Mucosa of gallbladder (tissue), 1 donor: ENCODE data around the gene HOTAIR. TPM values are rescaled to one million over a fixed set of nuclear protein-coding genes. Genes with fewer than 3 reads are reported as not detected.

Experiments
- DNase-seq: peaks from one replicate; pipeline ENCODE4 v3.0.0-alpha.2; 2020; ENCODE audit warnings: low spot score
- total RNA-seq: library from RNA; stranded (reverse); gene quantifications from one replicate; pipeline ENCODE4 v1.2.1, GENCODE V29; 2021
- donor health status: DM: no; HTN: no; CAD: no.

Gene HOTAIR
- total RNA-seq, 1 donor from 2014 or later: not detected

DNA sequence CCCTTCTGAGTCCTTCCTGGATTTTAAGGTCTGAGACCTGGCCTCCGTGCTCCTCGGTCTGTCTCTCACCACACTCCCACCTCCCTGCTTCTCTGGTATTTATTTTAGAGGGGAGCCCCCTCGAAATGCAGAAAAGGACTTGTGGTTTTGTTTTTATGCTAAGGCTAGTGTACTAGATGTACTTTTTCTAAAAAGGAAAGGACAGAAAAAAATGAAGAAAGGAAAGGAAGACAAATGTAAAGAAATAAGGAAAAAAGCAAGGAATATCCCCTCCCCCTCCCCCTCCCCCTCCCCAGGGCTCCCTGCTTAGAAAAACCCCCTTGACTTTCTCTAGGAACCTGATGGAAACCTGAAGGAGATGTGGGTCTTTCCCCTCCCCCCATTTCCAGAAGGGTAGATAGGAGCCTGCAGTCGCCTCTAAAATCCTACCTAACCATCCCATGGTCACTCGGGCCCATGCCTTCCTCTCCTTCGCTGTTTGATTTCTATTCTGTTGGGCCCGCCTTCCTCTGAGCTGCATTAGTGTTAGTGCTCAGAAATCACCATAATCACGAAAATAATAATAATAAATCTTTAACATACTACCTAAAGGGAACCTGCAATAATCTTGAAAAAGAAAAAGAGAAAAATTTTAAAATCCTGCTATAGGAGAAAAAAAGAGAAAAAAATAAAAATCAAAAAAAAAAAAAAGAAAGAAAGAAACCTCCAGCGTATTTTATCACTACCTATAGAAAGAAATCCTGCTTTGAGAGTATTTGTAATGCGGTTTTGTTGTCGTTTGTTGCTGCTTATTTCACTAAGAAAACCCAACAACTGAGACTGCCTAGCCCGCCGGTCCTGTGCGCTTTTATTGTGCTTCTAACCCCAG lies 37.1 kb upstream of the HOTAIR start:
- DNase-seq: no peak

DNA sequence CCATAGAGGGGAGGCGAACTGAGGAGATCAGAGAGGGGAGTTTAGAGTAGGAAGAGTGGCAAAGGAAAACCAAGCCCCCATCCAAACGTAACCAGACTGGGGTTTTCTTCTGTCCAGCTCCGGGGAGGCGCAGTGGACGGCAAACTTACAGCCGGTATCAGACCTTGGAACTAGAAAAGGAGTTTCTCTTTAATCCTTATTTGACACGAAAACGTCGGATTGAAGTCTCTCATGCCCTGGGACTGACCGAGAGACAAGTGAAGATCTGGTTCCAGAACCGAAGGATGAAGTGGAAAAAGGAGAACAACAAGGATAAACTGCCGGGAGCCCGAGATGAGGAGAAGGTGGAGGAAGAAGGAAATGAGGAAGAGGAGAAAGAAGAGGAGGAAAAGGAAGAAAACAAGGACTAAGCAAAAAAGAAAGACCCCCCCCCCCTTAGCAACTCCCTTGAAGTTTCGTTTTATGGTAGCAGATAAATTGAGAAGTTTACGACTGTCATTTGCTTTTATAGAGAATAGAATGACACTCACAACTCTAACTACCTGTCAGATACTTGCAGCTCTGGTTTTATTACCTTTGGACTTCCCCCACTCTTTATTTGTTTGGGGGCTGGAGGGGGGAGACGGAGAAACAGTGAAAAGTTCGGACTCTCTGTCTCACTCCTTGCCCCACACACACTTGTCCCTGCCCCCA lies 36.4 kb upstream of the HOTAIR start:
- DNase-seq: no peak

DNA sequence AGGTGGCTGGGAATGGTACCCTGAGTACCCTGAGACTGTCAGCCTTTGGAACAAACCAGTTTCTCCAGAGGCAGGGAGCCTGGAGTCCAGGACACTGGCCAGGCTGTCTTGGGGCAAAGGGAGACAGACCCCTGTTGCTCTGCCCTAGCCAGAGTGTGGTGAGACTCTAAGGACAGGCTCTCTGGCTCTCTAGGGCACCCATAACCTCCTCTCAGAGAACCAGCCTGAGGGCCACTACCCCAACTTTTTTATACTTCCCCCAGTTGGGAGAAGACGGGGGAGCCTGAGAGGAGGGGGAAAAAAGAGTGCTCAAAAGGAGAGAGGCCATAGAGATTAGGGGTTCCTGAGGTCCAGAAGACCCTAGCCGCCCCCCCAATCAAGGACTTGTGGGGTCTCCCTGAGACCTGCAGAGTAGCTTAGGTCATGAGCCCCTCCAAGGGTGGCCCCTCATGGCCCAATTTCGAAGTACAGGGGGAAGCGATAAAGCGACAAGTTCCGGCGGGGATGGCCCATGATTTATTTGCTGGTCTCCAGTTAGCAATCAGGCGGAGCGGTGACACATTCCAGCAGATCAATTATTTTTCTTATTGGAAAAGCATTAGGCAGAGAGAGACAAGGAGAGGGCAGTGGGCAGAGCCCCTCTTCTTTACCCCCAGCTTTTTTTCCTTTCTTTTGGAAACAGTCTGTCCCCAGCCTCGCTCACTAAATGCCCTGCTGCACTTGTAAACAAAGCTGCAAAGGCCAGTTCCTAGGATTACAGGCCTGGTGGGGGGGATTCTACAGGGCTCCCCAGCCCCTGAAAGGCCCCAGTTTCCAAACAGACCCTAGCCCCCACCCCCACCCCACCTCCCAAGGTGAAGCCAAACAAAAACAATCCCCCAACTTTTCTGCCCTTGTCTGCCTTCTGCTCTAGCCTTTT lies 35.6 kb upstream of the HOTAIR start:
- DNase-seq: no peak

- no peak for DNase-seq
These were observed 34.7 kb upstream of the HOTAIR start for GRCh38 chr12:54009171-54010052.

- no peak for DNase-seq
These were observed 33.5 kb upstream of the HOTAIR start for GRCh38 chr12:54008260-54008552.

GRCh38 chr12:54007538-54008259 lies 32.9 kb upstream of the HOTAIR start:
- DNase-seq: no peak

DNA sequence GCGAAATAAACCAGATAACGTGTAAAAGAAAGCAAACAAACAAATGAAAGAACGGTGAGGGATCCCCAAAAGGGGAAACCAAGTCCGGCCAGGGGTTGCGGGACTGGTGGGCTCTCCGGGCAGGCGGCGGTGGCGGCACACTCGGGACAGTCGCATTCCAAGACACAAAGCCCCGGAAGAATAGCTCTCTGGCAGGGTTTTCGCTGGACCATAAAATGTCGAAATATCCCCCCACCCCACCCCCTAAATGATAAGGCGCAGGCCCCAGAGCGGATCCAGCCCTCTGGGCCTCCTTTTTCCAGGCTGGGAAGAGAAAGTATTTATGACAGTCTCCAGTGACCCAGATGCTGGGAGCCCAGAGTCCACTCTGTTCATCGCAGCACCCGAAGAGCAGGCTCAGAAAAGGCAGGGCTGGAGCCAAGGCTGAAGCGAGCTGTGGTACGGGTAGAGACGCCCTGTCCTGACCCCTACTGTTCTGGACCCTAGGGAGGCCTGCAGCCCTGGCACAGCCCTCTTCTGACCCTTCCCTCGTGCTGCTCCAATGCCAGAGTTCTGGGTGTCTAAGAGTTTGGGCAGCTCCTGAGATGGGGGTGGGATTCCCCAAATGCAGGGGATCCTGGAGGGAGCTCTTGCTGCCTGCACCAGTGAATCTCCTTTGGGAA lies 31.9 kb upstream of the HOTAIR start:
- DNase-seq: no peak

GRCh38 chr12:54005853-54006558 lies 31.3 kb upstream of the HOTAIR start:
- DNase-seq: peak; percentile 87

DNA sequence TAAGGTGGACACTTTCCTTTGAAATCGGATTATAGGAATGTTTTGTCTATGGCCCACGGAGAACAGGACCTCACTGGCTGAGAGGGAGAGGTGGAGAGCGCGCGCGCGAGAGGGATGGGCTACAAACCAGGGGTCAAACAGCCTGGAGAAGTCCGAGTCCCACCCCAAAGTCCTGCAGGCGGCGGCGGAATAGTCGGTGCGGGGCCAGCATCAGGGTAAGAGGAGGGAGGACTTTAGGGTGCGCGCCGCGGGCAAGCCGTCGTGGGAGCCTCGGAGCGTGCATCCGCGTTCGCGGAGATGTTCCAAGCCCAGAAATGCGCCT lies 30.7 kb upstream of the HOTAIR start:
- no peak for DNase-seq

GRCh38 chr12:54004841-54005530 lies 30.2 kb upstream of the HOTAIR start:
- no peak for DNase-seq

DNA sequence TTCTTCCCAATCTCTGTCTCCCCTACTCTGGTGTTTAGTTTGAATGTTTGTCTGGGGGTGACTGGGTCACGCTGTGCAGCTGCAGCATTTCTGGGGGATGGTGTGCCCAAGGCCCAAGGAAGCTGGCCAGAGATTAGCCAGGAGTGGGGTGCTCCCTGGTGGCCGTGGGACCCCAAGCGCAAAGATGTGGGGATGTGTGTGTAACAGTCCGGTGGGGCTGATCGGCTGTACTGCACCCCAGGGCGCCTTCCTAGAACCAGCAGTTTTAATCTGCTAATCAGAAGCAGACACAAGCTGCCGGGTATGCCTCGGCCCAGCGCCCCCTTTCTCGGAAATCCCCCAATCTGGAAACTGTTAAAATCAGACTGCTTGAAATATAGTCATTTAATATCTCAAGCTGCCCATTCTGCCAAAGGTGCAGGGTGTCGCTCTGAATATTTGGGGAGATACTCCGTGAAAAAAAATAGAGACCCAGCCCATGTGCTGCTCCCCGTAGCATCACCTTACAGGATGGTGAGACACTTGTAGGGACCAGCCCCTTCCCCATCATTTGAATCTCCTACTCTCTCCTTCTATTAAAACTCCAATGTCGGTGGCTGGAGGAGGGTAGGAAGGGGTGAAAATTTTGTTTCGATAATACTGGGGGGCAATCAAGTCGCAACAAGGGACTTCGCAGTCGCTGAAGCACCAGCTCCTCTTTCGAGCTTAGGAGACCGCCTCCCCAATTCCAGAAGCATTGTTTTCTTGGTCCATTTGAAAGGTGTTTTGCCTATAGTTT lies 29.5 kb upstream of the HOTAIR start:
- no peak for DNase-seq

GRCh38 chr12:54003625-54004024 lies 28.9 kb upstream of the HOTAIR start:
- DNase-seq: no peak

- DNase-seq: no peak
These were observed 28.2 kb upstream of the HOTAIR start for GRCh38 chr12:54002915-54003389.

DNA sequence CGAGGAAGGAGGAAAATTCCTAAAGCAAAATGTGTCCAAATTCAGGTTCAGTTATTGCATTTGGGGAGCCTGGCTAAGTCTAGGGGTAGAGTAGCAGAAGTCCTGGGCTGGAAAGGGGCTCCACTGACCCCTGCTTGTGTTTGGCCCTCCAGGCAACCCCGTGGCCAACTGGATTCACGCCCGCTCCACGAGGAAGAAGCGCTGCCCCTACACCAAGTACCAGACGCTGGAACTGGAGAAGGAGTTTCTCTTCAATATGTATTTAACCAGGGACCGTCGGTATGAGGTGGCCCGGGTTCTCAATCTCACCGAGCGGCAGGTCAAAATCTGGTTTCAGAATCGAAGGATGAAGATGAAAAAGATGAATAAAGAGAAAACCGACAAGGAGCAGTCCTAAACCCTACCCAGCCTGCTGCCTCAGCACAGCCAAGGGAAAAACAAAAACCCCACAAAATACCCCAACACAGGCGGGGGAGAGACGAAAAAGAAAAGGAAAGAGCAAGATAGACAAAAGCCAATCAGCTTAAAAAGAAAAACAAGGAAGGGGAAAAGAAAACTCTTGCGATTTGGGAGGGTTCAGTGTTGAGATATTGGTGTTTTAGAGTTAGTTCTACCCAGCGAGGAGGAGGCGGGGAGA lies 27.6 kb upstream of the HOTAIR start:
- no peak for DNase-seq

DNA sequence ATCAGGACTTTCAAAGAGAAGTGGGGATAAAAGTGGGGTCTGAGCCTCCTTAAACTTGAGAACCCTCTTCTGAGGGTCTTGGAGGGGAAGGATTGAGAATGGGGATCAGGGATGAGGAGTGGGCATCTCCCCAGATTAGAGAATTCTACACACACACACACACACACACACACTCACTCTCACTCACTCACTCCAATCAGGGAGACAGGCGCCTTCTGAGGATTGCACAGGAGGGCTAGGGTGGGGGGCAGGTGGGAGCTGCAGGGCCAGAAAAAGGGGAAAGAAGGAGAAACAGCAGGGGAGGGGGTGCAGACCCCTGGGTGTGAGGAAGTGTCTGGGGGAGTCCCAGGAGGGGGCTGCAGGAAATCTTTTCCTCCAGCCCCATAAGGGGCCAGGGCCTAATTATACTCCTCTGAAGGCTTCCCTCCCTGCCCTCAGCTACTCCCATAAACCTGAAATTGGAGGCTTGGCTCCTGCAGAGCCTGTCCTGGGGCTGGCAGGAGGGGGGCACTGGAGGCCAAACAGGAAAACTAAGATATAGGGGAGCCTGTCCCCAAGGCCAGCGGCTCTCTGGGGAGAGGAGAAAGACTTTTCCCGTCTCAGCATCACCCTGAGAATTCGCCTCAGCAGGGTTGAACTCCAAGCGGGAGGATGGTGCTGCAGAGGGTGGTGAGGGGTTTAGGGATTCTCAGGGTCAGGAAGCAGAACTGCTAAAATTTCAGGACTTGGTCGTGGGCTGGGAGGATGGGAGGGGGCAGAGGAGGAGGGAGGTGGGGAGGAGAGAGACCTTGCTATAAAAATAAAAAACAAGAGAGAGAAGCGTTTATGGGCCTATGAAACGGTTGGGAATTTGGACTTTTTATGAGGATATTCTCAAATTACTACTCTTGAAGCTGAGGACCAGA lies 26.8 kb upstream of the HOTAIR start:
- no peak for DNase-seq
